ENCODE data around the gene KRT86.
A peak's percentile ranks its signal among the peaks of the same experiment; 100 is the strongest.

Gene KRT86

GRCh38 chr12:52270541-52271070 lies 3.8 kb upstream of the KRT86 start:
- no peak for DNase-seq (ENCODE audit: low read depth in 2 of 2)
- H3K4me3 ChIP-seq (replicated peaks in 1 of 2; ENCODE audit: low read depth in 2 of 2, low read length in 2 of 2) = no peak overlapping the region
- no peak for TF ChIP-seq CTCF (IDR thresholded peaks at IDR 0.05; ENCODE audit: low read depth, low read length)

- H3K4me3 ChIP-seq (replicated peaks in 1 of 2; ENCODE audit: low read depth in 2 of 2, low read length in 2 of 2) = no peak overlapping the region
- peak; percentile 35 to 68 for DNase-seq (ENCODE audit: low read depth in 2 of 2)
- no peak for TF ChIP-seq CTCF (IDR thresholded peaks at IDR 0.05; ENCODE audit: low read depth, low read length)
Measured at GRCh38 chr12:52271158-52271557, 3.3 kb upstream of the KRT86 start.

- DNase-seq (ENCODE audit: low read depth in 2 of 2) = no peak
- H3K4me3 ChIP-seq (replicated peaks in 1 of 2; ENCODE audit: low read depth in 2 of 2, low read length in 2 of 2) = no peak overlapping the region
- no peak for TF ChIP-seq CTCF (IDR thresholded peaks at IDR 0.05; ENCODE audit: low read depth, low read length)
Measured at GRCh38 chr12:52275686-52276085, 1.2 kb downstream of the KRT86 start.

GRCh38 chr12:52277486-52278245 lies 3.2 kb downstream of the KRT86 start:
- H3K4me3 ChIP-seq (replicated peaks in 1 of 2; ENCODE audit: low read depth in 2 of 2, low read length in 2 of 2) = no peak overlapping the region
- DNase-seq (ENCODE audit: low read depth in 2 of 2) = no peak
- TF ChIP-seq CTCF (IDR thresholded peaks at IDR 0.05; ENCODE audit: low read depth, low read length) = no peak

- DNase-seq (ENCODE audit: low read depth in 2 of 2) = peak; percentile 82 to 86
Measured at GRCh38 chr12:52278575-52279421, 4.4 kb downstream of the KRT86 start.

More at GRCh38 chr12:52278575-52279421, 4.4 kb downstream of the KRT86 start:
- H3K4me3 ChIP-seq (replicated peaks in 1 of 2; ENCODE audit: low read depth in 2 of 2, low read length in 2 of 2) = no peak overlapping the region
- peak; percentile 82 for TF ChIP-seq CTCF (IDR thresholded peaks at IDR 0.05; ENCODE audit: low read depth, low read length)
